Cortex of kidney (tissue), 1 donor: Measurements from ENCODE around the gene RBMS3.
"Not testable (repeated sequence)": the region's sequence is repeated elsewhere in the genome, so short reads cannot be mapped to it uniquely, and the experiment has no call there.

ENCODE experiments used
- DNase-seq: peaks from one replicate; lab custom pipeline; 2025; lab: John Stamatoyannopoulos, UW

Gene RBMS3

DNA sequence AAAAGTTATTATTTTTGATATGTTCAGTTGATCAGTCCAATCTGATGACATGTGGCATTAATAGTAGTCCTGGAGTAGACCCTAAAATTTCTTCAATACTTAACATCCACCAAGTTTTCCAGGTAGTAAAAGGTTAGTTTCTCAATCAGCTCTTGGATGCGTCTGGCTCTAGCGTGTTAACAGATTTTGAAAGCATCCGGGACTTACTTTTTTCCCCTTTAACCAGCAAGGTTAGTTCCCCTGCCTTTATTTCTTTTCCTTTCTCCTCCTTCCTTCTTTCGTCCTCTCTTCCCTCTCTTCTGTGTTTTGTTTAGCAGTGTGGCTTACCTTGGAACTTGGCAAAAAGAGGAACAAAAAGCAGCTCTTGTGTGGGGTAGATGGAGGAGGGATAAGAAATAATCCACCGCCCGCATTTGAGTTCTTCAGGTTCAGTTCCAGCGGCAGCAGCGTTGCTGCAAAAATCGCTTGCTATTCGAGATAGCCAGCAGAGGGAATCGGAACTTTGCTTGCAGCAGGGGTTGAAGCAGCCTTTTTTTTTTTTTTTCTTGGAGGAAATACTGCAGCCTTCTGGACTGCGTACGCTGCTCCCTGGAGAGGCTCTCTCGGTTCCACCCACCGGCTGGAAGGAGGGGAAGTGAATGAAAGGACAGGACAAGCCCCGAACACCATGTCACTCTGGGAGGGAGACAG is at the start of gene RBMS3:
Gene RBMS3, plus strand, starts transcription at position 668 of the 690 bp plus-strand sequence.
- no peak for DNase-seq

DNA sequence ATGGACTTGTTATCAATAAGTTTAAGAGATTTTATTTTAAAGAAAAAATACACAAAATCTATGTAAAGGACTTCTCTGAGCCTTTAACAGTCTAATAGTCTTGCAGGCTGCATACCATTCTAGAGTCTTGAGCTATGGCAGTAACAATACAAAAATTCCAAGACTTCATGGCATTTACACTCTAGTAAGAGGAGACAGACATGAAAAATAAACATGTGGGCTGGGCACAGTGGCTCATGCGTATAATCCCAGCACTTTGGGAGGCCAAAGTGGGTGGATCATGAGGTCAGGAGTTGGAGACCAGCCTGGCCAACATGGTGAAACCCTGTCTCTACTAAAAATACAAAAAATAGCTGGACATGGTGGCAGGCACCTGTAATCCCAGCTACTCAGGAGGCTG is 47.7 kb upstream of the RBMS3 start:
- DNase-seq, result not testable (repeated sequence)

DNA sequence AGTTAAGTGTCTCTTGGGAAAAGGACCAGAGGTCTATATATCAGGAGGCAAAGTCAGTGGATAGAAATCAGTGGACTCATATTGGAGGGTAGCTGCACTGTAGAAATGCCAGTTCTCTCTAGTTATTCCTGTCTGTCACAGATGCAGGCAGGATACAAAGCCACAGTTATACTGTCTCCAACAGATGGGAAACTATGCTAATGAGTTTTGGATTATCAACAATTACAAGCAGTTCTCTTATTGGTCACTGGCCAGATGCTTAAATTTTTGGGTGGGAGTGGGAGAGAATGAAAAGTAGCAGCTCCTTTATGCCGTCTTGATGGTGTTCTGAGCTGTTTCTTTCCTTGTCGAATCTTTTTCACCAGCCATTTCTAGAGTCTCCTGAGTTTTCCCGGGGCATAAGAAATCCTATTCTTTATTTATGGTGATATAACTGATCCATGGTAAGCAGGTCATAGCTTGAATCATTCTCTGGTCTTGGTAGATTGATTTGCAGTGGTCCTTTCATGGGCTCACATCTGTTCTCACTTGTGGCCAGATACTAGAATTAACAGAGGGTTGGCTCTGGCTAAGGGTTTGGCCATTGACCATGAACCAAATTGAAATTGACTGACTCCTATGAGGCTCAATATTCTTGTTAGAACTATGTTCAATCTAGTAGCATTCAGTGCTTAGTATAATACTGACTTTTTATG is 44.6 kb upstream of the RBMS3 start:
- DNase-seq, result no peak

DNA sequence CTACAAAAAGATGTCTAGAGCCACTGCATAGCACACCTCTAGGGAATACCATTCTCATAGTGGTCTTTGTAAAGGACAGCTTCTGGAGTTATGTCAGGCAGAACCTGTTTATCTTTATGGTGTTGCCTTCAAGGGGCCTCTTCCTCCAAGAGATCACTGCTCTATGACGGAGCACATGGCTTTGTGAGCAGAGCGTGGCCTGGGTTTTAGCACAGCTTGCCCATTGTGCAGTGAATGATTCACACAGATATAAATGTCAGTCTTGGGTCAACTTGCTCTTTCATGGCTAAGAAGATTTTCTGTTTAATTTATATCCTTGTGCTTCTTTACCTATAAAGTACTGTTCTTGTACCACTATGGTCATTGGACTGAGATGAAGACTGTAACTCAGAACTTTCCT is 41.5 kb upstream of the RBMS3 start:
- no peak for DNase-seq

DNA sequence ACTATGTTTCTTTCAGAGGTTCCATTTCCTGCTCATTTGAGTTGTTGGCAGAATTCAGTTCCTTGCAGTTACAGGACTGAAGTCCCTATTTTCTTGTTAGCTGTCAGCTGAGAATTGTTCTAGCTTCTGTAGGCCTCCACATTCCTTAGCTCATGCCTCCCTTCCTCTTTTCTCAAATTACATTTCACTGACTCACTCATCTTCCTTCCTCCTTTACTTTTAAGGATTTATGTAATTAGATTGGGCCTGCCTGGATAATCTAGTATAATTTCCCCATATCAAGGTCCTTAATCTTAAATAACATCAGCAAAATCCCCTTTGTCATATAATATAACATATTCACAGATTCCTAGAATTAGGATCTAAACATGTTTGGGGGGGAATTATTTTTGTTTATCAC is 40.6 kb upstream of the RBMS3 start:
- DNase-seq, result no peak

DNA sequence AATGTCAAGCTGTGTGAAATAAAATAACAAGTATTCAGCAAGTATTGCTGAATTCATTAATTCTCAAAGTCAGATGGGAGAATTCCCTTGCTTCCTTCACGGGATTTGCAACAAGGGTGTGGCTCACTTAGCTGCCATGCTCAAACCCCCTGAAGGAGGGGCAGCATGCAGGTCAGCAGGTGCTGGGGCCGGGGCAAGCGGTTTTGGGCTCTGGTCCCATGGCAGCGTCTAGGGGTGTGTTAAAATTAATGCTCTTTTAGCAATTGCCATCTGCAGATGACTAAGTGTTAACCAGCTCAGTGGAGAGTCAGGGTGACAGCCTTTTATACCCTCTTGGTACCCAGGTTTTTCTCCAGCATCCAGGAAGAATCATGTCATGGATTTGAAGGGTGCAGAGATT is 40.0 kb upstream of the RBMS3 start:
- no peak for DNase-seq

DNA sequence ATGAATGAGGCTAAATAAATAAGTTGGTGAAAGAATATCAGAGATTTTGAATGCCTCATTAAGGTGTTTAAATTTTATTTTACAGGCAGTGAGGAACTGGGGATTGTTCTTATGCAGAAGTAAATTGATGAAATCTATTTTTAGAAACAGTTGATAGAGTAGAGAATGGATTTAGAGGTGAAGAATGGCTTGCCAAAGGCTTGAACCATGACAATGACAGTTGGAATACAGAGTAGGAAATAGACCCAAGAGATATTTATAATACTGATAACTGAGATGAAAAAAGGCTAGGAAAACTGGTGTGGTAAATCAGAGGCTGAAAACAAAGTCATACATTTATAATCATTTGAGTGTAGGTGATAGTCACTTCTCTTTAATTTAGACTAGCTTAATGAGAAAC is 39.0 kb upstream of the RBMS3 start:
- no peak for DNase-seq

DNA sequence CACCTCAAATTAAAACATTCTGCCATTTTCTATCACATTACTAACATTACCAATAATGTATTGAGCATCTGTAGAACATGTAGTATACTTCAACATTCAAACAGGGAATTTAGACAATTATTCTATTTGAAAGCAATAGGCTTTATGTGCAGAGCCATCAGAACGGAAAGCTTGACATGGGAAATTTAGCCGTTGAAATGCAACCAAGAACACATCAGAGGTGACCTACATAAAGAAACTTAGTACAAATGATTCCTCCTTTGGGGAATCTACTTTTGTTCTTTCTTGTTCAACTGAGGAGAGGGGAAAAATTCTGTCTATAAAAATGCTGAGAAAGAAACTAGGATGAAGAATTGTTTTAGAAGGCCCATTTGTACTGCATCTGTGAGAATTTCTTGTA is 38.6 kb upstream of the RBMS3 start:
- no peak for DNase-seq

DNA sequence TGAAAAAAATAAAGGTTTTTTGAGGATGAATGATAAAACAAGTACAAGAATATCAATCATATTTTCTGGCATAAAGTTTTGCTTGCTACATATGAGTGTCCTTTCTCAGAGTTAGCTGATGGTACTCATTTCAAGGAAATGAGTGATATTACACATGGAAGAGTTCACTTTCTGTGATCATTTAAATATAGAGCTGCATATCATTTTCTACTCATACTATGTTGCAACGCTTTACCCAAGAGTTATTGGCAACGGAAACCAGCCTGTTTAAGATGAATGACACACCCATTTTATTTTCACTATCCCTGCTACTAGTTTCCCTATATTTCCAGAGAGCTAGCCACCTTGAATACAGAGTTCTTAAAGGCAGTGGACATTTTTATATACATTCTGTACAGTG is 35.4 kb upstream of the RBMS3 start:
- no peak for DNase-seq

DNA sequence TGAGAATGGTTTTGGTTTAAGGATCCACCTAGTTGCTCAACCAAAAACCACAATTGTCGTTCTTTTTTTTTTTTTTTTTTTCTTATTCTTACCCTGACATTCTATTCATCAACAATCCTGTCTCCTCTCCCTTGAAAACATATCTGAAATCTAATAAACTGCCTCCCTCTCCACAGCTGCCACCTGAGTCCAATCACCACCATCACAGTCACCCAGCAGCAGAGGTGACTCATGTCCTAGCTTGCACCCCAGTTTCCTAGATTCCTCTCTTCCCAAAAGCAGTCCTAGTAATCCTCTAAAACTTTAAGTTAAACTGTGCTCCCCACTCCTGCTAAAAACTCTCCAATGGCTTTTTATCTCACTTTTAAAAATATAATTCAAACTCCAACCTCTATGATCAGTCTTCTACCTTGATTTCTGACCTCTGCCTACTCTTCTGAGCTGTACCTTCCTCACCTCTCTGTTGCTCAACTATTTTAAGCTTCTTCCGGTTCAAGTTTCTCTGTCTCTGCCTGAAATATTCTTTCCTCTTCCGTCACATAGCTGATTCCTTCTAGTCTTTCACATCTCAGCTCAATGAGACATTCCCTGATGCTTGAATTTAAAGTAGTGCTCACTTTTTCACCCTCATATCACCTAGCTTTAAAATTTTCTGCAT is 33.7 kb upstream of the RBMS3 start:
- DNase-seq, result no peak

DNA sequence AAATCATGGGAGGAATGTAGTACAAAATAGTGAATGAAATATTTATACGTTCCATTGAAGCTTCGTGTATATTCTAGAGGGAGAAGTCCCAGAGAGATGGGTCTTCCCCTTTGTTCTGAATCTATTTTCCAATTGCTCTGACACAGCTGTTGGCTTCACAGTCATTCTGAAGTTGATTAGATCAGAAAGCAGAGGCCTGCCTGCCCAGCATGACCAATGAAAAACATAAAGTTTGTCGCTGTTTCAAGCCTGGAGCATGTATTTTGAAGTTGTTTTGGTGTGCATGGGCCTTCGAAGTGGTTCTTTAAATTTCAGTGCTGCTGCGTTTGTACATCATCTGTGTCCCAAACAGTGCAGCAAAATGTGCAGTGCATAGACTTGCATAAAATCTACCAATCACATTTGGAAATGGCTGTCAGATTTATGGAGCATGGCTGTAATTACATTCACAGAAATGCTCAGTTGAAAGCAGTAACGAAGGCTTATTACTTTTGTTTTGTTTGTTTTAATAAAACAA is 31.0 kb upstream of the RBMS3 start:
- DNase-seq, result no peak

DNA sequence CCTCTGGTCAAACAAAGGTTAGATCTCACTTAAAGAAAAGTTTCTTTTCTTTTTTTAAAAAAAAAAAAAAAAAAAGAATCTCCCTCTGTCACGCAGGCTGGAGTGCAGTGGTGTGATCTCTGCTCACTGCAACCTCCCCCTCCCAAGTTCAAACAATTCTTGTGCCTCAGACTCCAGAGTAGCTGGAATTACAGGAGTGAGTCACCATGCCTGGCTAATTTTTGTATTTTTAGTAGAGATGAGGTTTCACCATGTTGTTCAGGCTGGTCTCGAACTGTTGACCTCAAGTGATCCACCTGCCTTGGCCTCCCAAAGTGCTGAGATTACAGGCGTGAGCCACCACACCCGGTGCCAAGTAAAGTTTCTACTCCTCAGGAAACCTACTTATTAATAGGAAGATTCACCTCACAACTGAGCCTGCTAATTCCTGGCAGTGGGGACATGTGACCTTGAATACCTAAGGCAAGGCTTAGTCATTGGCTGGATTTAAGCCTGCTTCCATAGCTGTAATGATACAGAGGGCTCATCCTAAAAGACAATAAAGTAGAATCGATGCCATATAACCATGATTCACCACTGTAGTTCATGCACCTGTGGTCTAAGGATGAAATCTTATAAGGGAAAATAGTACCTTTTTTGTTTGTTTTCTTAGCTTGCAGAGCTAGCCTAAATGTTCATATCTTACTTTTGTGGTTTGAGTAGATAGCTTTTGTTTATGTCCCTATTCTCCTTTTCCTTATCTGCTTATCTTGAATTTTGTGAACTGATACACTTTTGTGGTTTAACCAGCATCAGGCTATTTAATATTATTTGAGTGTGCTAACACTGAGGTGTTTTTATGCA is 24.8 kb upstream of the RBMS3 start:
- DNase-seq, result no peak

DNA sequence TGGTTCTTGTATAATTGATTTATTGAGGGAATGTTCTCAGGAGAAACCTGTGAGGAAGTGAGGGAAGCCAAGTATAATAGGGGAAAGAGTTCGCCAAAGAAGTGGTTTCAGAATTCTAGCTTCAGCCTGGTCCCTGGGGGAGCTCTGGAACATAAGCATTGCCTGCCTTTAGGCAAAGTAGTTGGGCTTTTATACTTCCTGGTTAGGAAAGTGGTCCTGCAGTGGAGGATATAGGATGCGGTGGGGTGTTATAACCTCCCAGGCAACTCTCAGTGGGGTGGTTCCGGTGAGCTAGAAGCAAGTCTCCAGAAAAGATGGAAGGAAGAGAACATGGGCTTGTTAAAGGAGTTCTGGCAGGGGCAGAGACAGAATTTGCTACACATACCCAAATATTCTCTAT is 22.7 kb upstream of the RBMS3 start:
- no peak for DNase-seq

DNA sequence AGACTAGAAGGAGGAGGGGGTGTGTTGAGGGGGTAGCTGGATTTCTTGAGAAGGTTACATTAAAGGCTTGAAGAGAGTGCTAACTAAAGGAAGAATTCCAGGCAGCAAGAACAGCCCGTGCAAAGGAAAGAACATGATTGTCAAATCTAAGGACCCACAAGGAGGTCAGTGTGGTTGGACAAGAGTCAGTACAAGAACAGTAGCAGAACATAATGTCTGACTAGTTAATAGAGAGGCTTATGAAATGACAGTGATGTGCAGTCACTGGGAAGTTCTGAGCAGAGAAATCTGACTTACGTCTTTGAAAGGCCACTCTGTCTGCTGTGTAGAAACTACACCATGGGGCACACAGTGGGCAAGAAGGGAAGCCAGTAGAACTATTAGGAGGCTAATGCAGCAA is 19.8 kb upstream of the RBMS3 start:
- DNase-seq, result no peak

DNA sequence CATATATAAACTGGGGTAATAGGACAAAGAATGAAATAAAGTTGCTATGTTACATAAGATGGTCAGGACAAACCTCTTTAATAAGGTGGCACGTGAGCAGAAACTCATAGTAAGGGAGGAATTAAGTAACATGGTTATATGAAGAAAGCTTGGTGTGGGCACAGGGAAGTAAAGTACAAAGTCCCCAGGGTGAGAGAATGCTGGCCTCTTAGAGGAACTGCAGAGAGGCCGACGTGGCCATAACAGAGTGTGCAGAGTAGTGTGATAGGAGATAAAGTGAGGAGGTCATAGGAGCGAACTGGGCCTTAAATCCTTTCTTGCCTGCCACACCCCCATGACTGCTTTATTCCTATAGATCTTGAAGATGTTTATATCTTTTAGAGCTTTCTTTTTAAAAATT is 17.4 kb upstream of the RBMS3 start:
- no peak for DNase-seq

DNA sequence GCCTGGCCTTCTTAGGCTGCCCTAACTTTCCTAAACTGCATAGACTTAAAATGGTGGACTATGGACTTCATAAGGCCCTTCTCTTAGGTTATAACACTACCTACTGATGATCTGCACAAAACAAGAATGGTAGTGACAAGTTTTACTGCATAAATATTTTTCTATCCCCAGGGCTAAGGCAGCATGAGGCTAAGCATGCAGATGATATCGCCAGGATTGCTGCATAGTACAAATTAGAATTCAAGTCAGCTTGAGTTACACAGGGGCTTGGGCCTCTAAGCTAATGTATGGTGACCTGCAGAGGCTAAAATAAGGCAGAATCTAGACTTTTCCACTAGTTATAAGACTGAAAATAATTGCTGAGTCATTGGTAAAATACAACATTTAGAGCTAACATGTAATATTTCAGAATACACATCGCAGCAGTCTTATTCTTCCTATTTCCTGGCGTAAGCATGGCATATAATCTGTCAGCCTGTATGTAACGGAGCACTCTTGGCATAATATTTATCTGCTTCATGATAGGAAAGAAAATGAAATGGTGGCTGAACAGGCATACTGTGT is 15.3 kb upstream of the RBMS3 start:
- DNase-seq, result no peak

DNA sequence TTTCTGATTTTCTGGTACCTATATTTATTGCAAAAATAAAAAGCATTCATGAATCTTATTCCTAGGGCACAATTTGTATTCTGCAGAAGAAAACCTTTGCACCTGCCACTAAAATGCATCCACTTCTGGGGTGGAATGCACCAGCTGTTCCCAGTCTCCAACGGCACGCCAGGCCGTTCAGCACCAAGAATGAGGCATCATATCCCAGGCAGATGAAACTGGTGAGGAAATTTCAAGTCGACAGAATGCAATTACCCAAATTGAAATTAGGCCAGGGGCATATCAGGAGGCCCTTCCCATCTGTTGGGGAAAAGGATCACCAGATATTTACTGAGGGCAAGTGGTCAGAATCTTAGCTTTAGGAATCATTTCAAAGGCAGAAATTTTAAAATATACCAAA is 13.6 kb upstream of the RBMS3 start:
- DNase-seq, result no peak

DNA sequence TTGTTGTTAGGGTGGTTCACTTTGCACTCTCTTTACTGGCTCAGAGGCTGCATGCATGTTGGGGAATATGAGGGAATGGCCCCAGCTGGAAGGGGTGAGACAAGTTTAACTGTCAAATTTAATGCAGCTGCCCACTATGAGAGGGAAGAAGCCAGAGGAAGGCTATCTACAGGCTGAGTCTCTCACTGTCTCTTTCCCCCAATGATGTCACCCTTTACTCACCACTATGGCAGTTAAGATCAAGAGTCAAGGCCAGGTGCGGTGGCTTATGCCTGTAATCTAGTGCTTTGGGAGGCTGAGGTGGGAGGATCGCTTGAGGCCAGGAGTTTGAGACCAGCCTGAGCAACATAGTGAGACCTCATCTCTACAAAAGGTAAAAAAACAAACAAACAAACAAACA is 12.2 kb upstream of the RBMS3 start:
- no peak for DNase-seq

DNA sequence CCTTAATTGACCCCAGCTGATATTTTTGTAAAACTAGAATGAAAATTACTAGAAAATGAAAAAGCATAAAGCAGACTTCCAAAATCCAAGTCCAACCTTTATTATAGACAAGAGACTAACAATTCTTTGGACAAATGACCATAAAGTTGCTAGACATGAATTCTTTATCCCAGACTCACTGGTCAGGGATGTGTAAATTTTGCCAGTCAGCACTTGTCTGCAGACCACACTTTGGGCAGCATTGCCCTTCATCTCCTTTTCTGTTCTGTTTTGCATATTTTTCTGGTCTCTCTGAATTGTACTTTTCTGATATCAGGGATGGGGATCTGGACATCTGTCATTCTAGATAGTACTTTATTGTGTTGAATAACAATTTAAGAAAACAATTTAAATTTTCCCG is 10.1 kb upstream of the RBMS3 start:
- DNase-seq, result no peak

DNA sequence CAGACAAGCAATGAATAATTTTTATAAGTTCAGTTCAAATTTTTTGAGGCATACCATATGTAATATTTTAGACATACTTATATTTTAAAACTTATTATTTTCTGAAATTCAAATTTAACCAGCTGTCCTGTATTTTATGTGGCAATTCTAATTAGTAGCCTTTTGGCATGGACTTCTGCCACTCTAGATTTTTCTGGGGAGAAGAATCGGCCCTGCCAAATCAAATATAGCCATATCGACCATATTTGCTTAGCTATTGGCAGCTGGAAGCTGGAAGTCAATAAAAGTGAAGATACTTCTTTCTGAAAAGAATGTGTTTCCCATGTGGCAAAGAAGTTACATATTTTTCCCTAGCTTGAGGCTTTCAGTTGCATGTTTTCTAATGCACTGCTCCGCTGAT is 9.4 kb upstream of the RBMS3 start:
- no peak for DNase-seq

DNA sequence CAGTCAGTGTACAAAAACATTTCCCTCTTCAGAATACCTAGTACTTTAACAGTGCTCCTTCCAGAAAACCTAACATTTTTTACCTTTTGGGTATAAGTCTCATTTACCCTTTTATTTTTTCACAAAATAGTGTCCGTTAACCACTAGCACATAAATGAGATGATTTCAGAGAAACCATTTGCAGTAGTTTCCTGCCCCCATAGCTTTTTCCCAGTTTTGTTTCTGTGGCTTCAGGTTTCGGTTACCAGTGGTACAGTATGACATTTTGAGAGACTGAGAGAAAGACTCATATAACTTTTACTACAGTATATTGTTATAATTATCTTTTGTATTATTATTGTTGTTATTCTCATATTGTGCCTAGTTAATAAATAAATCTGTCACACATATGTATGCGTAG is 6.2 kb upstream of the RBMS3 start:
- no peak for DNase-seq

DNA sequence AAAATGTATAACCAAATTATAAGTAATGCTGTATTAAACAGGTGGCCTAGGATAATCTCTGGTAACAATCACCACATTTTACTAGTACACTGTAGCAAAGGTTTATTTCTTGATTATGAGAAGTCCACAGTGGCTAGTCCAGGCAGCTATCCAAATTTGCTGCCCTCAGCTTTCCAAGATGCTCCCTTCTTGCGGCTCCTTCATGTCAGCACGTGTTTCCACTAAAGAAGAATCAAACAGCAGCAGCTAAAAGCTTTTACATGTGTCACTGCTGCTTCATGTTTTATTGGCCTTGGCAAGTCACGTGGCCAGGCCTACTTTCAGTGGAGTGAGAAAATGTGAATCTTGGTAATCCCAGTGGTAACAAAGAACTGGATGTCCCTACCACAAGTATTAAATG is 5.6 kb upstream of the RBMS3 start:
- DNase-seq, result no peak
